Stomach smooth muscle (tissue), 2 donors: ENCODE results near the gene PTPRT.

Experiments used
- H3K27ac ChIP-seq: one replicate; pipeline ENCODE4 v1.7.0; 2013; ENCODE audit warnings: mild to moderate bottlenecking, low read length, inconsistent platforms
- H3K27me3 ChIP-seq, 2 donors: one replicate each; pipeline ENCODE4 v1.7.0; 2013; ENCODE audit warnings: low read length in 2 of 2; ENCODE audit not compliant: insufficient read depth in 2 of 2, control insufficient read depth in 1 of 2
- H3K36me3 ChIP-seq, 2 donors: one replicate each; pipeline ENCODE4 v1.7.0; 2013; ENCODE audit warnings: low read length in 2 of 2; ENCODE audit not compliant: control insufficient read depth in 2 of 2, insufficient read depth in 2 of 2
- H3K4me1 ChIP-seq: one replicate; pipeline ENCODE4 v1.7.0; 2013; ENCODE audit warnings: low read length; ENCODE audit not compliant: control insufficient read depth, insufficient read depth
- H3K4me3 ChIP-seq, 2 donors: one replicate each; pipeline ENCODE4 v1.7.0; 2013; ENCODE audit warnings: low read length in 2 of 2
- H3K9ac ChIP-seq, 2 donors: one replicate each; pipeline ENCODE4 v1.7.0; 2013; ENCODE audit warnings: low read length in 2 of 2, mild to moderate bottlenecking in 1 of 2
- H3K9me3 ChIP-seq, 2 donors: one replicate each; pipeline ENCODE4 v1.7.0; 2013; ENCODE audit warnings: low read length in 2 of 2; ENCODE audit not compliant: control insufficient read depth in 2 of 2
- donor health status: healthy.
- donor health status: Pancreatic carcinoma.

Gene PTPRT

DNA sequence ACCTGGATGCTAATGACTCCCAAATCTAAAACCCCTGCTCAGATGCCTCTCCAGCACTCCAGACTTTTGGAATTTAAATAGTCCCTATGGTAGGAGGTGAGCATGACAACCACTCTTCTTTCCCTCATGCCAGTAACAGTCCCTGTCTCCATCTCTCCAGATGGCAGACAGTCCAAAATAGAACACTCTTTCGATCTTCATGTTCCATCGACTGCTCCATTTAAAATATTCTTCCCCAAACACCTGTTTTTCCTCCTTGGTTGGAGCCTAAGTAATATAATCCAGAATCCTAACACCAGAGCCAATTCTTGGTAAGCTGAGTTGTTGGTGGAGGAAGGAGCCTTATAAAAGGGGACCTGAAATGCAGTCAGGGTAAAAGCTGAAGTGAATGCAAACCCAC lies 848.1 kb downstream of the PTPRT start:
- H3K27me3 ChIP-seq = no peaks in the 10 kb centered on the region
- no peaks in the 10 kb centered on the region for H3K9me3 ChIP-seq
- H3K27ac ChIP-seq = no peak overlapping the region
- H3K4me3 ChIP-seq = no peak overlapping the region
- no peak overlapping the region for H3K9ac ChIP-seq
- H3K36me3 ChIP-seq = no peaks in the 10 kb centered on the region
- no peaks in the 10 kb centered on the region for H3K4me1 ChIP-seq

DNA sequence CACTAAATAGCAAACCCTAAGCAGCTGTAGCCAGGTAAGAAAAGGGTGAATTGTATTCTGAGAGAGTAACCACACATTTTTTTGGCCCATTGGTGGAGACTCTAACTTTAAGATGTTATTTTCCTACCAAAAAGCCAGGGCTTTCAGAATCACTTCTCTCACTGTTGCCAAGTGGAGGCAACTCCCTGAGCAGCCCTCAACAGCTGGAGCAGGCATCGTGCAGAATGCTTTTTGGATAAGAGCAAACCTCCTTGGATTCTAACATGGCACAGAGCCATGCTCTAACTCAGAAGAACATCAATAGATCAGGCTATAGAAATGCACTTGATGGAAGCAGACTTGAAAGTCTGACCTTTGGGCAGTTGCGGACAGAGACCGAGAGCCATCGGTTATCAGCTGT lies 849.3 kb downstream of the PTPRT start:
- Histone ChIP-seq H3K9me3 (no peaks in the 10 kb centered on the region), H3K4me1 (no peaks in the 10 kb centered on the region), H3K36me3 (no peaks in the 10 kb centered on the region), H3K4me3 (no peak overlapping the region), H3K27ac (no peak overlapping the region), H3K27me3 (no peaks in the 10 kb centered on the region), H3K9ac (no peak overlapping the region)

DNA sequence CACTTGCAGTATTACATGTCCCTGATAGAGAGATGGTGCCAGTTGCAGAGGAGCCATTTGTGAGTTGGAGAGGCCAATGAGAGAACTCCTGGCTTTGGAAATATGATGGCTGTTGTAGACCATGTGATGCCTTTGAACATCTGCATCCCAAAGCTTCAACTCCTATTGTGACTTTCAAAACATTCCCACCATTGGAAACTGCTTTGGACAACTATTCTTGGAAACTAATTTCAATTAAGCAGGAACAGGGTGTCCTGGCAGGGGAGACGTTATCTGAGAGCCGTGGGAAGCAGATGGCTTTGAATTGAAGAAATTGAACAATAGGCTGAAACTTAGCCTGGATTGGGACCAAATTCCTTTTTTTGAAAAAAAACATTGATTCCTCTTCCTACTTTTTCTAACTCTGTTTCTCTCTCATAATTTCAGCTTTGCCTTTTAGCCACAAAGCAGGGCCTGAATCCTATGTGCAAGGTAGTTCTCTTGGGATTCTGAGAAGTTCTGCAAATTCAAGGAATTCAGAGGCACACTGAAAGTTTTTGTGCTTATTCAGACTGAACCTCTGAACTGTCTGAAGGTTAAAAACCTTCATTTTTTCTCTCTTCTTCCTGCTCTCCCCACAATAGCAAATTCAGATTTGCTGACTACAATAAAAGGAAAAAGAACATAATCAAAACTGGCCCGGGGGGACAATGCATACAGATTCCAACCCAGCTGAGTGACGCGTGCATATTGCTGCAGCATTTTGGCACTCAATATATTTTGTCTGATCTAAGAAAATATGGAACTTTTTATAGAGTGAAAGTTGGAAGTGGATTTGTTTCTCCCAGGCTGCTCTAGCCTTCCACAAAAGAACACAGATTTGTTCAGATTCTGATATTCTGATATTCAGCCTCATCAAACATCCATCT lies 851.2 kb downstream of the PTPRT start:
- Histone ChIP-seq H3K4me3 (no peak overlapping the region), H3K9ac (no peak overlapping the region), H3K9me3 (no peaks in the 10 kb centered on the region), H3K27me3 (no peaks in the 10 kb centered on the region), H3K36me3 (no peaks in the 10 kb centered on the region), H3K27ac (no peak overlapping the region), H3K4me1 (no peaks in the 10 kb centered on the region)

DNA sequence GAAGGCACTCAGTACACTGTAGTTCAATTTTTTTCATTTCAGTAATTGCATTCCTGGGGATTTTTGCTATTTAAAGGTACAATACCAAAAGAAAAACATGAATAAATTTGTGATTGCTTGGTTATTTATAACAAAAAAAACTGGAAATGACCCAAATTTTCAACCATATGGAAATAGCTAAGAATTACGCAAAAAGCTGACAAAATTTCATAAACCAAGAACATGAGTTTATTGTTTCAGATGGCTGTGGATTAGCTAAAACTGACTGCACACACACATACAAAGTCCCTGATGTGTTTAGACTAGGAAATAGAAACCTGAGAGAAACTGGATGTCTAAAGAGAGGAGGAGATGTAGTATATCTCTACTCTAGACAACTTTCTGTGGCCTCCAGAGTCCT lies 853.1 kb downstream of the PTPRT start:
- Histone ChIP-seq H3K27ac (no peak overlapping the region), H3K9ac (no peak overlapping the region), H3K27me3 (no peaks in the 10 kb centered on the region), H3K4me3 (no peak overlapping the region), H3K9me3 (no peaks in the 10 kb centered on the region), H3K36me3 (no peaks in the 10 kb centered on the region), H3K4me1 (no peaks in the 10 kb centered on the region)

DNA sequence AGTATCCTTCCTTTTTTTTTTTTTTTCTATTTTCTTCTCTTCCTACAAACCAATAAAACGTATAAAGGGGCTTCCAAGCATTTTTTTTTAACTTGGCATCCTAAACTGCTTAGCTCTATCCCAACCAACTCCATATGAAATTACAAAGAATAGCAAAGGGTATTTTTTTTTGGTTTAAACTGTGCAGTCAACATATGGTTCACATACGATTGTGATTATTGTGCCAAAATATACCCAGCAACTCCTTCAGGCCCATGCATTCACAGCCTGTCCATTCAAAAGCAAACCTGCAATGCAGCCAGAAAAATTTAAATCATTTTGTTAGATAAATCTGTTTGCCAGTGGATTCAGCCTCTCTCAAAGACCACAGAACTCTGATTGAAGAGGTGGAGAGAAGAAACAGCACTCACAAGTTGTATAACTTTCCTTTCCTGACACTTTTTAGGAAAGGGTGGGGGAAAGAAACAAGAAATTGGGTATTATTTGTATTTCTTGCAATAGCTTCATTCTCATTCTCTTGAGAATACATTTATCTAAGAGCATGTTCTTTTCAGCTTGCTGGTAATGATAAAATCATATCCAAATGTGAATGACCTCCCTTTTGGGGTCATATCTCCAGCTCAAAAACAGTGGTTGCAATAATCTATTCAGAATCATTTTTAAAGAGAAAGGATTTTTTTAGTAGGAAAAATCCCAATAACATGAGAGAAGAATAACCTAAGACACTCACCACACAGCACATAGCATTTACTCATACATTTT lies 870.3 kb downstream of the PTPRT start:
- Histone ChIP-seq H3K9me3 (peaks cover 0 to 5% of the 10 kb centered on the region in 2 donors), H3K4me1 (no peaks in the 10 kb centered on the region), H3K27ac (no peak overlapping the region), H3K36me3 (no peaks in the 10 kb centered on the region), H3K9ac (no peak overlapping the region), H3K27me3 (no peaks in the 10 kb centered on the region), H3K4me3 (no peak overlapping the region)

DNA sequence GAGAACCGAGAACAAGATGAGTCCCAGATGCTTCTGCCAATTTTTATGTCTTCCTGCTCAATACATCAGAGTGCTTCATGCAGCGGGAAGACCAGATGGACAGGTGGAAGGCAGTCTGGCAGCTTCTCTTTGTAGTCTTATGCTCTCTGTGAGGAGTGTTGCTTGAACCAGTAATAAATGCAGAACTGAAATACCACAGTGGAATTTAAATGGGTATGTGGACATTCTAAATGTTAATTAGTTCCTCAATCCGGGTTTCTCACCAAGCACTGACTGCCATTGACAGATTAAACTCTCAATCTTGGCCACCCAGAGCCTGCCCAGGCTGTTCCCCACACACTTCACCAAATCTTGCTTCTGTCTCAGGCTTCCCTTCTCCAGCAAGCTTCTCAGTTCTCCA lies 876.0 kb downstream of the PTPRT start:
- Histone ChIP-seq H3K4me1 (no peaks in the 10 kb centered on the region), H3K27ac (no peak overlapping the region), H3K27me3 (no peaks in the 10 kb centered on the region), H3K9ac (no peak overlapping the region), H3K36me3 (no peaks in the 10 kb centered on the region), H3K9me3 (no peaks in the 10 kb centered on the region), H3K4me3 (no peak overlapping the region)

DNA sequence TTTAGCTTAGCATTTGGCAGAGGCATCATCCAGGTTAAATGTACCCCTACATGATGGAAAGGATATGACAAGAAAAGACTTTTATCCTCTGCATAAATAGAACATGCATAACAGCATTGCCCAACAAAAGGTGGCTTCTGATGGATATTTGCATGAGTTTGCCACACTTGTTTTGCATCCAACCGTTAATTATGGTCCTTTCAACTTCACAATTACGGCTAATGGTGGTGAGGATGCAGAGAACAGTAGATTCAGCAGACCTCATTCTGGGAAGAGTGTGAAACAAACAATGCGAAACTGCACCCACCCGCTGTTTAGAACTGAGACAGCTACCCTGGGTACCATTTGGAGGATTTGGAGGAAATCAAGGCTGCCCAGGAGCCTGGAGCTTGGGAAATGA lies 880.7 kb downstream of the PTPRT start:
- no peaks in the 10 kb centered on the region for H3K9me3 ChIP-seq
- H3K9ac ChIP-seq = no peak overlapping the region
- no peaks in the 10 kb centered on the region for H3K36me3 ChIP-seq
- no peak overlapping the region for H3K4me3 ChIP-seq
- no peak overlapping the region for H3K27ac ChIP-seq
- H3K27me3 ChIP-seq = no peaks in the 10 kb centered on the region
- no peaks in the 10 kb centered on the region for H3K4me1 ChIP-seq

DNA sequence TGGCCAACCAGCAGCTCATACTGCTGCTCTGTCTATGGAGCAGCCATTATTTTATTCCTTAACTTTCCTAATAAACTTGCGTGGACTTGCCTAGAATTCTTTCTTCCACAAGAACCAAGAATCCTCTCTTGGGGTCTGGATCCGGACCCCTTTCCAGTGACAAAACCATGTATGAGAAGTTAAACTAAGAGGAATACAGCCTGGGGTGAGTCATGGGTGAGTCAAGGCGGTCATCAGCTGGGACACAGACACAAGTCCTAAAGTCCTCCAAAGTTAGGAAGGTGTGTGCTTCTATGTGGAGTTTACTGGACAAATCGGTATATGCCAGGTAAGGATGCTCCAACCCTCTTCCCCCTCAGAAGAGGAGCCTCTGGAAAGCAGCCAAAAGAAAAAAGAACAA lies 881.5 kb downstream of the PTPRT start:
- no peak overlapping the region for H3K27ac ChIP-seq

DNA sequence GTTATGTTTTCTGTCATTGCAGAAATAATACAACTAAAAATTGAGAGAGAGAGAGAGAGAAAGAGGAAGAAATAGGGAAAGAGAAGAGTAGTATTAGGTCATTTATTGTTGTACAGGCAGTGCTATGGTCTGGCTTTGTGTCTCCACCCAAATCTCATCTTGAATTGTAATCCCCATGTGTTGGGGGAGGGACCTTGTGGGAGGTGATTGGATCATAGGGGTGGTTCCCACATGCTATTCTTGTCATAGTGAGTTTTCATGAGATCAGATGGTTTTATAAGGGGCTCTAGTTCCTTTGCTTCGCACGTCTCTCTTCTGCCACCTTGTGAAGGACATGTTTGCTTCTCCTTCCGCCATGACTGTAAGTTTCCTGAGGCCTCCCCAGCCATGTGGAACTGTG lies 894.1 kb downstream of the PTPRT start:
- H3K4me3 ChIP-seq = no peak overlapping the region
- no peak overlapping the region for H3K27ac ChIP-seq
- no peaks in the 10 kb centered on the region for H3K4me1 ChIP-seq
- H3K9ac ChIP-seq = no peak overlapping the region
- no peaks in the 10 kb centered on the region for H3K27me3 ChIP-seq
- H3K36me3 ChIP-seq = no peaks in the 10 kb centered on the region
- no peaks in the 10 kb centered on the region for H3K9me3 ChIP-seq

More for the DNA sequence above, 881.5 kb downstream of the PTPRT start:
- Histone ChIP-seq H3K9ac (no peak overlapping the region), H3K27me3 (no peaks in the 10 kb centered on the region), H3K9me3 (no peaks in the 10 kb centered on the region), H3K4me3 (no peak overlapping the region), H3K4me1 (no peaks in the 10 kb centered on the region), H3K36me3 (no peaks in the 10 kb centered on the region)

DNA sequence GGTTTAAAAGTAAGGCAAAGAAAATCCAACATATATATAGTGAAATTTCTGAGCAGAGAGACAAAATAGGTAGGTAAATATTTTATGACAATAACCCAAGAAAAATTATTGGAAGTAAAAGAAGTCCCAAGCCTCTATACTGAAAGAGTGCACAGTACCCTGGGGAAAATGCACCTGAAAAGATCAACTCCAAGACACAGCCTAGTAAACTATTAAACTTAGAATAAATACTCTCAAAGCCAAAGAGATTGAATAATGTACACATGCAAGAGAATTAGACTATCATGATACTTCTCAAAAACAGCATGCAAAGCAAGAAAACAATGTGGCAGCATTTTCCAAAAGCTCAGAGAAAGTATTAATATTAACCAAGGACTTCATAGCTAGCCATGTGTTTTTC lies 894.7 kb downstream of the PTPRT start:
- Histone ChIP-seq H3K4me1 (no peaks in the 10 kb centered on the region), H3K9me3 (no peaks in the 10 kb centered on the region), H3K4me3 (no peak overlapping the region), H3K36me3 (no peaks in the 10 kb centered on the region), H3K27me3 (no peaks in the 10 kb centered on the region), H3K27ac (no peak overlapping the region), H3K9ac (no peak overlapping the region)

DNA sequence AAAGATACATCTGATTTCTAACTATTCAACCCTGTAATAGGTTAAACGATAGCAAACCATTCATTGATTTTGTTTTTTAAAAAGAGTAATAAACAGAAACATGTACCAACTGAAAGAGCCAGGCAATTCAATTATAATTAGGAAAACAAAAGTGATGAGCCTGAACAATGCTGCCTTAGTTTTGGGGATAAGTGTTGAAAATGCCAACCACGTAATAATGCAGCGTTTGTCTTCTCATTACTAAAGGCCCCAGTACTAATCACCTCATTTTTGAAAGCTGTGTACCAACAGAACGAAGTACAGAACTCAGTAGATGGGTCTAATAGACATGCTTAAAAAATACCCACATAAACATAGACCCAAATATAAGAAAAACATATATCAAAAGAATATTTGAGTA lies 907.9 kb downstream of the PTPRT start:
- Histone ChIP-seq H3K9me3 (no peaks in the 10 kb centered on the region), H3K4me3 (no peak overlapping the region), H3K27me3 (no peaks in the 10 kb centered on the region), H3K36me3 (no peaks in the 10 kb centered on the region), H3K9ac (no peak overlapping the region), H3K27ac (no peak overlapping the region), H3K4me1 (no peaks in the 10 kb centered on the region)
